Transverse colon (tissue), 4 donors: ENCODE data around the gene ANKRD35. TPM values are rescaled to one million over a fixed set of nuclear protein-coding genes. Genes with fewer than 3 reads are reported as not detected.
A peak's percentile ranks its signal among the peaks of the same experiment; 100 is the strongest.

Source experiments
- DNase-seq: peaks from one replicate; pipeline ENCODE4 v3.0.0-alpha.2; 2019
- H3K27ac ChIP-seq, 4 donors: fragments of 200-600 bp; sonication (generic); 2 replicates each; pipeline ENCODE4 v1.5.1; 2016 to 2018; ENCODE audit warnings: inconsistent platforms in 4 of 4
- H3K27me3 ChIP-seq: fragments of 200-600 bp; sonication (generic); 2 replicates; pipeline ENCODE4 v1.5.1; 2017; ENCODE audit warnings: inconsistent platforms
- H3K36me3 ChIP-seq, 4 donors: fragments of 200-600 bp; sonication (generic); 2 replicates each; pipeline ENCODE4 v1.5.1; 2017 to 2019; ENCODE audit warnings: inconsistent platforms in 4 of 4
- H3K4me1 ChIP-seq, 4 donors: fragments of 200-600 bp; sonication (generic); 2 replicates each; pipeline ENCODE4 v1.5.1; 2017 to 2020; ENCODE audit warnings: inconsistent platforms in 4 of 4
- H3K4me3 ChIP-seq, 4 donors: fragments of 200-600 bp; sonication (generic); 1 replicate in 1 of 4; 2 replicates in 3 of 4; pipeline versions ENCODE4 v1.5.1 to v1.6.1; 2017 to 2019; ENCODE audit warnings: inconsistent platforms in 4 of 4
- H3K9me3 ChIP-seq, 2 donors: fragments of 200-600 bp; sonication (generic); 2 replicates each; pipeline ENCODE4 v1.5.1; 2017 to 2019; ENCODE audit warnings: inconsistent platforms in 2 of 2
- CTCF ChIP-seq, 5 experiments: fragments of 200-600 bp in 3 of 5; fragments of 450-650 bp in 2 of 5; sonication (generic) in 3 of 5; IDR thresholded peaks; 1 replicate in 2 of 5; 2 replicates in 3 of 5; pipeline ENCODE4 v1.5.1; 2016 to 2017; ENCODE audit warnings: antibody characterized with exemption in 5 of 5, inconsistent platforms in 3 of 5, mild to moderate bottlenecking in 2 of 5, moderate library complexity in 1 of 5
- EP300 ChIP-seq: sonication (generic); formaldehyde crosslinking; IDR thresholded peaks from one replicate; pipeline ENCODE4 v1.6.1; 2017; ENCODE audit warnings: antibody characterized with exemption, low read depth
- POLR2A ChIP-seq: fragments of 450-650 bp; IDR thresholded peaks from one replicate; pipeline ENCODE4 v1.6.1; 2016; ENCODE audit warnings: antibody characterized with exemption, mild to moderate bottlenecking, moderate library complexity
- POLR2AphosphoS5 ChIP-seq, 3 donors: sonication (generic); formaldehyde crosslinking; IDR thresholded peaks; one replicate each; pipeline ENCODE4 v1.6.1; 2016; ENCODE audit warnings: antibody characterized with exemption in 3 of 3
- WGBS, 2 donors: methylation state at CpG; one replicate each; pipeline ENCODE4 v1.1.5; 2018; ENCODE audit warnings: low coverage in 1 of 2; 5-methylcytosine and 5-hydroxymethylcytosine counted together
- in situ Hi-C, 4 donors: fragments of 200-750 bp; cut with MboI; loops; one replicate each; pipeline versions ENCODE4 v1.15.0 to v1.15.1; 2017; ENCODE audit warnings: low sequenced_read_pairs in 3 of 4, low pct_ligation_motif_present in 1 of 4, low pct_unique_long_range_greater_than_20kb in 1 of 4
- intact Hi-C: fragments of 100-400 bp; cut with DNase I; formaldehyde crosslinking; loops from one replicate; pipeline ENCODE4 v1.15.1; 2023; ENCODE audit warnings: low total_unique reads
- total RNA-seq, 4 donors: library from RNA; depleted of rRNA; stranded (reverse); fragments of >200 nt; gene quantifications; one replicate each; pipeline ENCODE4 v1.1.0, GENCODE V29; 2016

The ANKRD35 gene
- total RNA-seq, 4 donors from 2014 or later: 1.1 to 1.8 (median 1.4) TPM; not detected in 1

GRCh38 chr1:145891587-145892485 is 6.2 kb upstream of the ANKRD35 start:
- in situ Hi-C loops (loop anchor here in 1 of 4 donors (25.0 kb wide), 1 partner anchor 120 kb away; the partner anchor contains the start of gene HJV), intact Hi-C loops (no loop called here)
- WGBS, 2 donors: 8% methylated on average over 6 of the region's 6 CpGs; no CpG with 5 or more reads in 1 of the 2 donors
- DNase-seq: peak; percentile 94
- TF ChIP-seq CTCF (IDR thresholded peaks at IDR 0.05): peak; percentile 91 to 98 (median 93)
- TF ChIP-seq POLR2A: peak; percentile 27
- peak in 1 of 3 donors; percentile 74 for TF ChIP-seq POLR2AphosphoS5 (IDR thresholded peaks at IDR 0.05)
- TF ChIP-seq EP300: no peak
- no peaks in the 10 kb centered on the region for H3K27me3 ChIP-seq
- H3K27ac ChIP-seq: peak overlapping the region; percentile 81 to 83 (median 81)
- peak overlapping the region in 1 of 4 donors; percentile 4 for H3K4me3 ChIP-seq
- H3K4me1 ChIP-seq: peaks cover 14 to 24% (median 19%) of the 10 kb centered on the region in 4 donors
- no peaks in the 10 kb centered on the region for H3K36me3 ChIP-seq
- no peaks in the 10 kb centered on the region for H3K9me3 ChIP-seq

DNA sequence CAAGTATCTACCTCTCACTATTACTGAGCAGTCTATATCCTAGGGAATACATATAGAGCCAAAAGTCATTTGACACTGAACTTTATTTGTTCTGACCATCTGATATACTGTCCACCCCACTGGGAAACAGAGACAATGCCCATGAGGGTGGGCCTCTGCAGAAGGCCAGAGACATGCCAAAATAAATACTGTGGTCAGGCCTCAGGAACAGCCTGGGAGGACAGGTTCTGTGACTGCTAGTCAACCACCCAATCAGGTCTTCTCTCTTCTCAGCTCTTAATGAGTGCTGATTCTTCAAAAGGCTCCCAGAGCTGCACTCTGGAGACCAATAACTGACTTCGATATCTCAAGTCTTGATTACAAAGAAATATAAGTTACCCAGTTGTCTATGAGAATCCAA is 5.5 kb upstream of the ANKRD35 start:
- in situ Hi-C loops (loop anchor here in 1 of 4 donors (25.0 kb wide), 1 partner anchor 121 kb away; the partner anchor contains the start of gene HJV), intact Hi-C loops (no loop called here)
- Histone ChIP-seq H3K27ac (peak overlapping the region; percentile 81 to 83 (median 81)), H3K9me3 (no peaks in the 10 kb centered on the region), H3K4me3 (no peak overlapping the region), H3K4me1 (peaks cover 14 to 27% (median 20%) of the 10 kb centered on the region in 4 donors), H3K27me3 (no peaks in the 10 kb centered on the region), H3K36me3 (no peaks in the 10 kb centered on the region)
- no peak for DNase-seq
- no peak for TF ChIP-seq CTCF (IDR thresholded peaks at IDR 0.05)
- TF ChIP-seq POLR2AphosphoS5 (IDR thresholded peaks at IDR 0.05): no peak
- no peak for TF ChIP-seq POLR2A
- no peak for TF ChIP-seq EP300
- 17 to 62% methylated on average over 1 of the region's 1 CpG for WGBS, 2 donors

DNA sequence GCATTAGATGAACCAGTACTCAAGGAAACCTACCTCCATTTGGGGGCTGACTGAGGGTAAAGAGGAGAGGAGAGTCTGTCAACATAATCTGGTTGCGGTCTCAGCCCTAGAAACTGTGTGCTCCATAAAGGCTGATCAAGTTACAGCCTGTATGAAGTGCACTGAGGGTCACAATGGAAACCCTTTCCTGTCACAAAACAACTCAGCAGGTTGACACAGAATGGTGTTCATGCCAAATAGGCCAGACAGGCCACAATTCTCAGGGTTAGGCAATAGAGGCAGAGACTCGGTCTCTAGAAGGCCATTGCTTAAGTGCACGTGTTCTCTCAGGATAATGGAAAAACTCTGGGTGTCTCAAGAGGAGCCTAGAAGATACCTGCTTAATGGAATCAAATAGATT is 4.1 kb upstream of the ANKRD35 start:
- intact Hi-C loops: loop anchor here (5.0 kb wide), 1 partner anchor 123 kb away; no protein-coding TSS in a partner anchor
- Histone ChIP-seq H3K4me3 (no peak overlapping the region), H3K27ac (no peak overlapping the region), H3K27me3 (peaks cover 8% of the 10 kb centered on the region), H3K9me3 (no peaks in the 10 kb centered on the region), H3K36me3 (no peaks in the 10 kb centered on the region), H3K4me1 (peaks cover 14 to 37% (median 25%) of the 10 kb centered on the region in 4 donors)
- in situ Hi-C loops: loop anchor here in 1 of 4 donors (25.0 kb wide), 1 partner anchor 123 kb away; the partner anchor contains the start of gene HJV
- no peak for DNase-seq
- WGBS, 2 donors: 91 to 100% methylated on average over 2 to 3 of the region's 3 CpGs
- no peak for TF ChIP-seq POLR2A
- TF ChIP-seq CTCF (IDR thresholded peaks at IDR 0.05): no peak
- TF ChIP-seq EP300: no peak
- no peak for TF ChIP-seq POLR2AphosphoS5 (IDR thresholded peaks at IDR 0.05)

DNA sequence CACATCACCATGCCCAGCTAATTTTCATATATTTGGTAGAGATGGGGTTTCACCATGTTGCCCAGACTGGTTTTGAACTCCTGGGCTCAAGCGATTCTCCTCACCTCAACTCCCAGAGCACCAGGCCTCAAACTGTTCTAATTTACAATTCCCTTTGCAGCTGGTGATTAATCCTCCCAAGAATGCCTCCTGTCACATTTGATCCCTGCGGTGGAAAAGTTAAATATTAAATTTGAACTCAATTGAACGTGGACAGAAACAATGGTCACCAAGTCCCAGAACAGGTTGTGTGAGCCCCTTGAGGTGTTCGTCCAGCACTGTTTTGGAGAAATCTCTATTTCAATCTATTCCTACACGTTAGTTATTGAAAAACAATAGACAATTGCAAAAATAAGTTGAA is 2.0 kb upstream of the ANKRD35 start:
- TF ChIP-seq CTCF (IDR thresholded peaks at IDR 0.05): no peak
- Histone ChIP-seq H3K27me3 (peaks cover 25% of the 10 kb centered on the region), H3K4me1 (peaks cover 12 to 32% (median 22%) of the 10 kb centered on the region in 4 donors), H3K27ac (no peak overlapping the region), H3K4me3 (no peak overlapping the region), H3K36me3 (no peaks in the 10 kb centered on the region), H3K9me3 (no peaks in the 10 kb centered on the region)
- intact Hi-C loops: loop anchor here (5.0 kb wide), 1 partner anchor 125 kb away; no protein-coding TSS in a partner anchor
- in situ Hi-C loops: loop anchor here in 1 of 4 donors (25.0 kb wide), 1 partner anchor 125 kb away; the partner anchor contains the start of gene HJV
- WGBS, 2 donors: 79% methylated on average over 5 of the region's 5 CpGs; no CpG with 5 or more reads in 1 of the 2 donors
- no peak for DNase-seq
